DOHH2 (cell line): ENCODE results near the gene TPRG1L.

Source experiments
- H3F3A ChIP-seq: fragments of 200-600 bp; sonication (generic), shearing (Covaris generic); 2 replicates; pipeline ENCODE4 v1.6.0; 2016; ENCODE audit warnings: antibody characterized with exemption, mild to moderate bottlenecking; ENCODE audit not compliant: control insufficient read depth, insufficient read depth
- H3K27ac ChIP-seq: fragments of 200-600 bp; sonication (generic); 2 replicates; pipeline ENCODE4 v1.5.1; 2014; ENCODE audit warnings: low read depth, mild to moderate bottlenecking, low read length, moderate library complexity
- H3K27me3 ChIP-seq: fragments of 200-600 bp; sonication (generic); 2 replicates; pipeline ENCODE4 v1.6.1; 2014; ENCODE audit warnings: mild to moderate bottlenecking, low read length, mixed read lengths; ENCODE audit not compliant: control insufficient read depth
- H3K36me3 ChIP-seq: fragments of 200-600 bp; sonication (generic); 2 replicates; pipeline ENCODE4 v1.6.1; 2014; ENCODE audit warnings: mild to moderate bottlenecking, low read length, moderate library complexity, mixed read lengths; ENCODE audit not compliant: control insufficient read depth
- H3K4me1 ChIP-seq: fragments of 200-600 bp; sonication (generic); 2 replicates; pipeline ENCODE4 v1.6.1; 2014; ENCODE audit warnings: mild to moderate bottlenecking, low read length, mixed read lengths; ENCODE audit not compliant: control insufficient read depth
- H3K4me2 ChIP-seq: fragments of 200-600 bp; sonication (generic); 2 replicates; pipeline ENCODE4 v1.6.0; 2014; ENCODE audit warnings: mild to moderate bottlenecking, low read length, moderate library complexity
- H3K4me3 ChIP-seq: fragments of 200-600 bp; sonication (generic); 2 replicates; pipeline ENCODE4 v1.5.1; 2014; ENCODE audit warnings: mild to moderate bottlenecking, low read length, mixed read lengths
- H3K79me2 ChIP-seq: fragments of 200-600 bp; sonication (generic); 2 replicates; pipeline ENCODE4 v1.6.1; 2014; ENCODE audit warnings: mild to moderate bottlenecking, low read length, mixed read lengths; ENCODE audit not compliant: control insufficient read depth
- H3K9me2 ChIP-seq: fragments of 200-600 bp; sonication (generic); replicated peaks from 2 replicates; pipeline ENCODE4 v1.6.1; 2014; ENCODE audit warnings: mild to moderate bottlenecking, low read length, mixed read lengths; ENCODE audit not compliant: control insufficient read depth
- H3K9me3 ChIP-seq: fragments of 200-600 bp; sonication (generic); 2 replicates; pipeline ENCODE4 v1.6.1; 2014; ENCODE audit warnings: antibody characterized with exemption, low read length, mixed read lengths; ENCODE audit not compliant: control insufficient read depth, insufficient read depth
- H4K20me1 ChIP-seq: fragments of 200-600 bp; sonication (generic); 2 replicates; pipeline ENCODE4 v1.6.0; 2014; ENCODE audit warnings: low read depth, mild to moderate bottlenecking, antibody characterized with exemption, low read length, moderate library complexity; ENCODE audit not compliant: control insufficient read depth, insufficient read depth
- CTCF ChIP-seq: fragments of 200-600 bp; sonication (generic); IDR thresholded peaks from one replicate; pipeline ENCODE4 v1.5.1; 2014; ENCODE audit warnings: antibody characterized with exemption, mild to moderate bottlenecking, low read depth, low read length; ENCODE audit not compliant: poor library complexity, severe bottlenecking
- EZH2phosphoT487 ChIP-seq: fragments of 200-600 bp; sonication (generic); IDR thresholded peaks from 2 replicates; pipeline ENCODE4 v1.6.1; 2017; ENCODE audit warnings: borderline replicate concordance, mild to moderate bottlenecking, antibody characterized with exemption, low read length, moderate library complexity, mixed read lengths

Gene TPRG1L

GRCh38 chr1:3586986-3587759, 37.6 kb upstream of the TPRG1L start:
- Histone ChIP-seq H4K20me1 (no peaks in the 10 kb centered on the region), H3K4me2 (no peak overlapping the region), H3K27me3 (no peaks in the 10 kb centered on the region), H3K9me2 (no peaks in the 10 kb centered on the region), H3K36me3 (no peaks in the 10 kb centered on the region), H3K4me1 (no peaks in the 10 kb centered on the region), H3F3A (no peaks in the 10 kb centered on the region), H3K79me2 (no peaks in the 10 kb centered on the region), H3K4me3 (no peak overlapping the region), H3K27ac (no peak overlapping the region), H3K9me3 (peaks cover 28% of the 10 kb centered on the region; the same call in 1 of the 2 replicates)
- TF ChIP-seq EZH2phosphoT487: no peak
- no peak for TF ChIP-seq CTCF

GRCh38 chr1:3588395-3588794, 36.4 kb upstream of the TPRG1L start:
- no peaks in the 10 kb centered on the region for H3K79me2 ChIP-seq
- no peaks in the 10 kb centered on the region for H4K20me1 ChIP-seq
- H3K27ac ChIP-seq: no peak overlapping the region
- H3K4me1 ChIP-seq: peaks cover 6% of the 10 kb centered on the region
- no peaks in the 10 kb centered on the region for H3K27me3 ChIP-seq
- no peaks in the 10 kb centered on the region for H3K9me2 ChIP-seq
- no peak overlapping the region for H3K4me3 ChIP-seq
- no peak overlapping the region for H3K4me2 ChIP-seq
- TF ChIP-seq CTCF (no peak), EZH2phosphoT487 (no peak)
- H3K36me3 ChIP-seq: no peaks in the 10 kb centered on the region
- no peaks in the 10 kb centered on the region for H3F3A ChIP-seq
- H3K9me3 ChIP-seq: peaks cover 18% of the 10 kb centered on the region; the same call in 1 of the 2 replicates

- Histone ChIP-seq H3F3A (no peaks in the 10 kb centered on the region), H3K4me1 (peaks cover 13% of the 10 kb centered on the region), H3K79me2 (no peaks in the 10 kb centered on the region), H3K36me3 (no peaks in the 10 kb centered on the region), H3K9me2 (no peaks in the 10 kb centered on the region), H3K4me2 (no peak overlapping the region), H3K27ac (no peak overlapping the region), H3K4me3 (no peak overlapping the region), H4K20me1 (no peaks in the 10 kb centered on the region), H3K9me3 (peaks cover 6% of the 10 kb centered on the region; the same call in 1 of the 2 replicates), H3K27me3 (no peaks in the 10 kb centered on the region)
- TF ChIP-seq EZH2phosphoT487 (no peak), CTCF (no peak)
These were observed 34.6 kb upstream of the TPRG1L start for GRCh38 chr1:3590139-3590763.
